Effector memory CD4-positive, alpha-beta T cell (primary cell): ENCODE measurements around the gene PNPLA8.
A peak's percentile ranks its signal among the peaks of the same experiment; 100 is the strongest.

Source experiments
- DNase-seq, 3 donors: peaks; one replicate each; pipeline ENCODE4 v3.0.0-alpha.2; 2020
- H3K27ac ChIP-seq: 2 replicates; pipeline ENCODE4 v1.7.0; 2013; ENCODE audit warnings: mild to moderate bottlenecking, low read length, moderate library complexity; ENCODE audit not compliant: insufficient read depth, poor library complexity, severe bottlenecking
- H3K27me3 ChIP-seq: replicated peaks from 2 replicates; pipeline ENCODE4 v1.7.0; 2013; ENCODE audit warnings: mild to moderate bottlenecking, low read length; ENCODE audit not compliant: insufficient read depth, control insufficient read depth, poor library complexity, severe bottlenecking
- H3K36me3 ChIP-seq: 2 replicates; pipeline ENCODE4 v1.7.0; 2013; ENCODE audit warnings: mild to moderate bottlenecking, low read length, moderate library complexity; ENCODE audit not compliant: control insufficient read depth, insufficient read depth
- H3K4me1 ChIP-seq: 2 replicates; pipeline ENCODE4 v1.7.0; 2013; ENCODE audit warnings: low read length, mild to moderate bottlenecking; ENCODE audit not compliant: control insufficient read depth, insufficient read depth, poor library complexity, severe bottlenecking
- H3K4me3 ChIP-seq: 2 replicates; pipeline ENCODE4 v1.7.0; 2013; ENCODE audit warnings: low read length, low read depth, mild to moderate bottlenecking; ENCODE audit not compliant: insufficient read depth, poor library complexity, severe bottlenecking
- H3K9me3 ChIP-seq: 2 replicates; pipeline ENCODE4 v1.7.0; 2013; ENCODE audit warnings: mild to moderate bottlenecking, low read length, moderate library complexity; ENCODE audit not compliant: control insufficient read depth

Gene PNPLA8

DNA sequence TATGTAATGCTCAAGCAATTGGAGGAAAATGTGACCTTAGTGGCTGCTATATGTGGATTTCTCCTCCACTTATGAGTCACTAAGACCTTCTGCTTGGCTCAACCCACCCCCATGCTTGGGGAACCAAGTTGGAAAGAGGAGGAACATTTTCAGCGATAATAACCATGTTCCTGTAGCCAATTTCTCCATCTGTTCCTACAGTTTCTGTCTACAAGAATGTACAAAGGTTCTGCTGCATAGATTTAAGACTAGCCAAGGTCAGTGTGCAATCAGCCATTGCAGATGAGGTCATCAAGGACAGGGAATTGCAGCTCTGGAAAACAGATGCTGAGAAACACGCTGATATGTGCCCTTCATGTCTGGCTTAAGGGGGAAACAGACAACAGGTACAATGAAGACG is 64.1 kb downstream of the PNPLA8 start:
- Histone ChIP-seq H3K27me3 (peaks cover 15% of the 10 kb centered on the region), H3K4me1 (no peaks in the 10 kb centered on the region), H3K9me3 (no peaks in the 10 kb centered on the region), H3K36me3 (no peaks in the 10 kb centered on the region), H3K4me3 (no peak overlapping the region), H3K27ac (no peak overlapping the region)
- no peak for DNase-seq

DNA sequence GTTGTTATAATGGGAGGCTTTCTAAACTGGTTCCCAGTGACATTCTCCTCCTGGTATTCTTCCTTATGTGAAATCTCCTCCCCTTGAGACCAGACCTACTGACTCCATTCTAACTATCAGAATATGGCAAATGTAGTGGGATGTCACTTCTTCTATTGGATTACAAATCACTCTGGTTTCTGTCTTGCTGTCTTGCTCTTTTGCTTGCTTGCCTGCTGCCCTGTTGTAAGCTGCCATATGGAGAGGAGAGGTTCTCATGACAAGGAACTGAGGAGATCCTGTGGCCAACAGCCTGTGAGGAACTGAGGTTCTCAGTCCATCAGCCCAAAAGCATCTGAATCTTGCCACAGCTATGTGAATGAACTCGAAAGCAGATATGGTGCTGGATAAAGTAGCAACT is 65.0 kb downstream of the PNPLA8 start:
- Histone ChIP-seq H3K27me3 (peaks cover 20% of the 10 kb centered on the region), H3K4me3 (no peak overlapping the region), H3K36me3 (no peaks in the 10 kb centered on the region), H3K27ac (no peak overlapping the region), H3K9me3 (no peaks in the 10 kb centered on the region), H3K4me1 (peaks cover 2% of the 10 kb centered on the region)
- DNase-seq = no peak

DNA sequence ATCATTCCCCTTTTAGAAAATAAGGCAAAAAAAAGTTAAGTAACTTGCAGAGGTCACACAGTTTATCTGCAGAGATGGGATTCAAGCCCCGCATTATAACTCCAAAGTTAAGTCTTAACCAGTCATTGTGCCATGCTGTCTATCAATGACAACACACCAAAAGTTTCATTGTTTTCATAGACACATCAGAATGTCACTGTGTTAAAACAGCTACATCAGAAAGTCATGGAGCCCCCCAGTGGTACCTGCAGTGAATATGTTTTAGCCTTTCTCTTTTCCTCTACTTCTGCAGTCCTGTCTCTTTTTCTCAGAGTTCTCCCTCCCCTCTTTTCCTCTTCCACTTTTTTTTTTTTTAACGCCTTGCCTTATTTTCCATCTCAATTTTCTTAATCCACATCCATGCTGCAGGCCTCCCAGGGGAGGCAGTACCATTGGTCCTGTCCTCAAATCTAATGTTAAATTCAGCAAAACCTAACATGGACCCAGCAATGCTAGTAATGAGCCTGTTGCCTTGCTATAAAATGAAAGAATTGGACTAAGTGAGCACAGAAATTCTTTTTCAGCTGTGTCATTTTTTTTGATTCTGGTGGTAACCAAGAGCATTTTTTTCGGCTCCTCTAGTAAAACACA is 65.9 kb downstream of the PNPLA8 start:
- DNase-seq = no peak
- Histone ChIP-seq H3K36me3 (no peaks in the 10 kb centered on the region), H3K9me3 (no peaks in the 10 kb centered on the region), H3K4me3 (no peak overlapping the region), H3K4me1 (peaks cover 7% of the 10 kb centered on the region), H3K27ac (no peak overlapping the region), H3K27me3 (peaks cover 28% of the 10 kb centered on the region)

DNA sequence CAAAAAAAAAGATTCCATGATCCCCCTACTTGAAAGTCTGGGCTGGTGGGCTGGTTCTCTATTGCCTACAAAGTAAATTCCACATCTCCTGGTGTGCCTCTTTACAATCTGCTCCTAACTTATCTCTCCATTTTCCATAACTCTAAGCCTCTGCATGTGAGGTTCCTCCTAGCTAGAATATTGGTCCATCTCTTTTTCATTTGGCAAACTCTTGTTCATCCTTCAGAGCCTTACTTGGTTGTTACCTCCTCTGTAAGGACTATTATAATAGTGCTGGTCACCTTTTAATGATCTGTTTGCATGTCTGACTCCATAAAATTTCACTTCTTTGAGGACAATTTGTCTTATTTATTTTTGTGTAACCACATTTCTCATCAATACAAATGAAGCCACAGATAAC is 68.1 kb downstream of the PNPLA8 start:
- Histone ChIP-seq H3K4me3 (no peak overlapping the region), H3K36me3 (no peaks in the 10 kb centered on the region), H3K27me3 (peaks cover 33% of the 10 kb centered on the region), H3K27ac (no peak overlapping the region), H3K9me3 (no peaks in the 10 kb centered on the region), H3K4me1 (peaks cover 7% of the 10 kb centered on the region)
- DNase-seq = no peak

DNA sequence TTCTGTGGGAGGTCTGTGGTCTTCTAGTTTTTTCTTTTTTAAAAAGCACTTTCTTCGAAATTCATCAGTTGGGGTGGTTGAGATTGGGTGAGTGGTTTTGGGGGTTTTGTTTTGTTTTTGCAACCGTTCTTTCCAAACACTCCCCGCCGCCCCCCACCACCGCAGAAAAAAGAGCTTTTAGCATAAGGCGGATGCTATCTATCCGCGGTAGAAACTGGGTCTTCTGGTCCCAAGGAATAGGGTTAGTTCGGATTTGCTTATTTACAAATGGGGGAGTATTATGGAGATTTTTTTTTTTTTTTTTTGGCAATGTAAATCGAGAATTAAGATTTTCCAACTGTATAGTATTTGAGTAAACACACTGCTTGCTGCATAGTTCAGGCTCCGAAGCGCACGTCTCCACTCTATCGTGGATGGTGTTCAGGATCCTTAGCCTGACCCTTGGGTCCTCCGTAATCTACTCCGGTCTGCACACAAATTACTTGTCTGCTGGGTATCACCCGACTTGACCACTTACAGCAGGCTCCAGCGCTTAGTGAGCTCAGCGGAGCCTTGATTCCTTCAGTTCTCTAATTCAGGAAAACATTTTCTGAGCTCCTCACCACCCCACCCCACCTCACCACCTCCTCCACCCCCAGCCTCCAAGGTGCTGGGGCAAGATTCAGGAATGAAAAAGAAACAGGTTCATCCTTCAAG is 68.9 kb downstream of the PNPLA8 start:
- Histone ChIP-seq H3K4me1 (peaks cover 7% of the 10 kb centered on the region), H3K27me3 (peaks cover 33% of the 10 kb centered on the region), H3K9me3 (no peaks in the 10 kb centered on the region), H3K36me3 (no peaks in the 10 kb centered on the region), H3K27ac (no peak overlapping the region), H3K4me3 (no peak overlapping the region)
- DNase-seq = no peak

DNA sequence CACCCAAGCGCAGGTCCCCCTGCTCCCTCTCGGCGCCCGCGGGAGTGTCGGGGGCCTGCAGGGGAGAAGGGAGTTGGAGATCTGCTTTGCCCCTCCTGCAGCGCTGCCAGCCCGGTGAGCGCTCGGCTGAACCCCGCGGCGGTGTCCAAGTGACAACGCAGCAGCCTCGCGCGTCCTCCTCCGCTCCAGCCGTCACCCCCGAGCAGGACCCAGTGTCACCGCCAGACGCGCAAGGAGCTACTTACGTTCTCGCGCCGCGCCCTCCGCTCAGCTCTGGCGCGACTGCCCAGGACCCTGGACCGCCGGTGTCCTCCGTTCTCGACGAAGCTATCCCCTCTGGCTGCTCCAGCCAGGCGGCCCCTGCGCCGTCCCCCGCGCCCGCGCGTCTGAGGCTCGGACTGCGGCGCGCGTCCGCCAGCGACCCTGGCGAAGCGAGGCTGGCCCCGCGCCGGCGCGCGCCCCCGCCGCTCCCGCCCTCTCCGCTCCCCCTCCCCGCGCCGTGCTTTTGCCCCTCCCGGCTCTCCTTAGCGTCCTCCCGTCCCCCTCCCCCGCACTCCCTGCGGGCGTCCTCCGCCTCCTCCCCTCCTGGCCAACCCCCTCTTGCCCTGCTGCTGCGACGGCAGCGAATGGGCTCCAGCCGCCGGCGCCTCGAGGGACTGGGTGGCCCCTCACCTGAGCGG is 69.8 kb downstream of the PNPLA8 start, which contains the start of gene NRCAM:
TSS of gene NRCAM (minus strand) at position 439 of the 680 bp plus-strand sequence. CDS start 216,372 bp downstream, outside the sequence.
- H3K27me3 ChIP-seq = peaks cover 33% of the 10 kb centered on the region
- DNase-seq = no peak

GRCh38 chr7:108455551-108455997 is 70.4 kb downstream of the PNPLA8 start:
- H3K4me1 ChIP-seq = peaks cover 7% of the 10 kb centered on the region
- H3K9me3 ChIP-seq = no peaks in the 10 kb centered on the region
- H3K4me3 ChIP-seq = peak overlapping the region; percentile 39
- H3K27ac ChIP-seq = no peak overlapping the region
- peaks cover 33% of the 10 kb centered on the region for H3K27me3 ChIP-seq
- no peaks in the 10 kb centered on the region for H3K36me3 ChIP-seq
- no peak for DNase-seq

More for the DNA sequence above, 69.8 kb downstream of the PNPLA8 start, which contains the start of gene NRCAM:
- H3K36me3 ChIP-seq = no peaks in the 10 kb centered on the region
- no peak within 1 kb of the TSS for H3K27ac ChIP-seq
- peak within 1 kb of the TSS; percentile 39 for H3K4me3 ChIP-seq
- peaks cover 7% of the 10 kb centered on the region for H3K4me1 ChIP-seq
- H3K9me3 ChIP-seq = no peaks in the 10 kb centered on the region

- Histone ChIP-seq H3K36me3 (no peaks in the 10 kb centered on the region), H3K4me1 (peaks cover 7% of the 10 kb centered on the region), H3K4me3 (peak overlapping the region; percentile 39), H3K27me3 (peaks cover 37% of the 10 kb centered on the region), H3K27ac (no peak overlapping the region), H3K9me3 (no peaks in the 10 kb centered on the region)
- no peak for DNase-seq
Observed at GRCh38 chr7:108454674-108455550, 71.0 kb downstream of the PNPLA8 start.

DNA sequence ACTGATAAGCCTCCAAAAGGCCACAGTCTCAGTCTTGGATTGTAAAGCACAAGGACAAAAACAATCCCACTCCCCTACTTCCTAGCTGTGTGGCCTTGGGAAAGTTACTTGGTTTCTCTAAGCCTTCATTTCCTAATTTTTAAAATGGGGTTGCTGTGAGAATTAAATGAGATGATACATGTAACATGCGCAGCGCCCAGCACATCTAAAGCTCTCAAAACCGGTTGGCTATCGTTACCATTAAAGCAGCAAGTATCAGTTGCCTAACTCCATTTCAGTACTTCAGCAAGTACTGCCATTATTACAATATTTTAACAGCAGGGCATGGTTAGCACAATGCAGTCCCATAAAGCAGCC is 71.6 kb downstream of the PNPLA8 start:
- DNase-seq = no peak
- Histone ChIP-seq H3K27me3 (peaks cover 37% of the 10 kb centered on the region), H3K4me3 (no peak overlapping the region)

More for the DNA sequence above, 71.6 kb downstream of the PNPLA8 start:
- H3K9me3 ChIP-seq = no peaks in the 10 kb centered on the region
- peaks cover 7% of the 10 kb centered on the region for H3K4me1 ChIP-seq
- no peak overlapping the region for H3K27ac ChIP-seq
- H3K36me3 ChIP-seq = no peaks in the 10 kb centered on the region
